Measurements from ENCODE around the gene CNOT3.

DNA sequence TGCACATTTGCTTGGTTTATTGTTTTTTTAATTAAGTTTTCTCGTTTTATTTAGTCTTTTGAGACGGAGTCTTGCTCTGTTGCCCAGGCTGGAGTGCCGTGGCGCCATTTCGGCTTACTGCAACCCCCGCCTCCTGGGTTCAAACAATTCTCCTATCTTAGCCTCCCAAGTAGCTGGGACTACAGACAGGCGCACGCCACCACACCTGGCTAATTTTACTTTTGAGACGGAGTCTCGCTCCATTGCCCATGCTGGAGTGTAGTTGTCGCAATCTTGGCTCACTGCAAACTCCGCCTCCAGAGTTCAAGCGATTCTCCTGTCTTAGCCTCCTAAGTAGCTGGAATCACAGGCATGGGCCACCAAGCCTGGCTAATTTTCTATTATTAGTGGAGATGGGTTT, 64.4 kb downstream of the CNOT3 start:
- TF ChIP-seq CSDC2 (CRISPR knock-in tag; IDR thresholded peaks at IDR 0.05) (no peak), GLIS3 (CRISPR knock-in tag; IDR thresholded peaks at IDR 0.05) (no peak), TOX (CRISPR knock-in tag; IDR thresholded peaks at IDR 0.05; ENCODE audit: borderline replicate concordance) (no peak), ZNF565 (CRISPR knock-in tag; conservative IDR thresholded peaks at IDR 0.05; ENCODE audit: low read depth) (no peak), ISL1 (CRISPR knock-in tag; IDR thresholded peaks at IDR 0.05) (no peak), RARB (CRISPR knock-in tag; IDR thresholded peaks at IDR 0.05) (no peak), ESRRG (CRISPR knock-in tag; IDR thresholded peaks at IDR 0.05) (no peak), ZFP30 (CRISPR knock-in tag; IDR thresholded peaks at IDR 0.05) (no peak), SNAI2 (CRISPR knock-in tag; IDR thresholded peaks at IDR 0.05) (no peak), ARNTL (CRISPR knock-in tag; IDR thresholded peaks at IDR 0.05; ENCODE audit: borderline replicate concordance, low read depth) (no peak)
- TF ChIP-seq, protein P1, sequence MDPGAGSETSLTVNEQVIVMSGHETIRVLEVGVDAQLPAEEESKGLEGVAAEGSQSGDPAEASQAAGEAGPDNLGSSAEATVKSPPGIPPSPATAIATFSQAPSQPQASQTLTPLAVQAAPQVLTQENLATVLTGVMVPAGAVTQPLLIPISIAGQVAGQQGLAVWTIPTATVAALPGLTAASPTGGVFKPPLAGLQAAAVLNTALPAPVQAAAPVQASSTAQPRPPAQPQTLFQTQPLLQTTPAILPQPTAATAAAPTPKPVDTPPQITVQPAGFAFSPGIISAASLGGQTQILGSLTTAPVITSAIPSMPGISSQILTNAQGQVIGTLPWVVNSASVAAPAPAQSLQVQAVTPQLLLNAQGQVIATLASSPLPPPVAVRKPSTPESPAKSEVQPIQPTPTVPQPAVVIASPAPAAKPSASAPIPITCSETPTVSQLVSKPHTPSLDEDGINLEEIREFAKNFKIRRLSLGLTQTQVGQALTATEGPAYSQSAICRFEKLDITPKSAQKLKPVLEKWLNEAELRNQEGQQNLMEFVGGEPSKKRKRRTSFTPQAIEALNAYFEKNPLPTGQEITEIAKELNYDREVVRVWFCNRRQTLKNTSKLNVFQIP (CRISPR knock-in tag; IDR thresholded peaks at IDR 0.05; ENCODE audit: borderline replicate concordance, low read depth) = no peak
- TF ChIP-seq, protein P2, sequence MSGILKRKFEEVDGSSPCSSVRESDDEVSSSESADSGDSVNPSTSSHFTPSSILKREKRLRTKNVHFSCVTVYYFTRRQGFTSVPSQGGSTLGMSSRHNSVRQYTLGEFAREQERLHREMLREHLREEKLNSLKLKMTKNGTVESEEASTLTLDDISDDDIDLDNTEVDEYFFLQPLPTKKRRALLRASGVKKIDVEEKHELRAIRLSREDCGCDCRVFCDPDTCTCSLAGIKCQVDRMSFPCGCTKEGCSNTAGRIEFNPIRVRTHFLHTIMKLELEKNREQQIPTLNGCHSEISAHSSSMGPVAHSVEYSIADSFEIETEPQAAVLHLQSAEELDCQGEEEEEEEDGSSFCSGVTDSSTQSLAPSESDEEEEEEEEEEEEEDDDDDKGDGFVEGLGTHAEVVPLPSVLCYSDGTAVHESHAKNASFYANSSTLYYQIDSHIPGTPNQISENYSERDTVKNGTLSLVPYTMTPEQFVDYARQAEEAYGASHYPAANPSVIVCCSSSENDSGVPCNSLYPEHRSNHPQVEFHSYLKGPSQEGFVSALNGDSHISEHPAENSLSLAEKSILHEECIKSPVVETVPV (CRISPR knock-in tag; IDR thresholded peaks at IDR 0.05) = no peak
- TF ChIP-seq, protein P3, sequence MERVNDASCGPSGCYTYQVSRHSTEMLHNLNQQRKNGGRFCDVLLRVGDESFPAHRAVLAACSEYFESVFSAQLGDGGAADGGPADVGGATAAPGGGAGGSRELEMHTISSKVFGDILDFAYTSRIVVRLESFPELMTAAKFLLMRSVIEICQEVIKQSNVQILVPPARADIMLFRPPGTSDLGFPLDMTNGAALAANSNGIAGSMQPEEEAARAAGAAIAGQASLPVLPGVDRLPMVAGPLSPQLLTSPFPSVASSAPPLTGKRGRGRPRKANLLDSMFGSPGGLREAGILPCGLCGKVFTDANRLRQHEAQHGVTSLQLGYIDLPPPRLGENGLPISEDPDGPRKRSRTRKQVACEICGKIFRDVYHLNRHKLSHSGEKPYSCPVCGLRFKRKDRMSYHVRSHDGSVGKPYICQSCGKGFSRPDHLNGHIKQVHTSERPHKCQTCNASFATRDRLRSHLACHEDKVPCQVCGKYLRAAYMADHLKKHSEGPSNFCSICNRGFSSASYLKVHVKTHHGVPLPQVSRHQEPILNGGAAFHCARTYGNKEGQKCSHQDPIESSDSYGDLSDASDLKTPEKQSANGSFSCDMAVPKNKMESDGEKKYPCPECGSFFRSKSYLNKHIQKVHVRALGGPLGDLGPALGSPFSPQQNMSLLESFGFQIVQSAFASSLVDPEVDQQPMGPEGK (CRISPR knock-in tag; IDR thresholded peaks at IDR 0.05; ENCODE audit: borderline replicate concordance) = no peak
- TF ChIP-seq, protein P4, sequence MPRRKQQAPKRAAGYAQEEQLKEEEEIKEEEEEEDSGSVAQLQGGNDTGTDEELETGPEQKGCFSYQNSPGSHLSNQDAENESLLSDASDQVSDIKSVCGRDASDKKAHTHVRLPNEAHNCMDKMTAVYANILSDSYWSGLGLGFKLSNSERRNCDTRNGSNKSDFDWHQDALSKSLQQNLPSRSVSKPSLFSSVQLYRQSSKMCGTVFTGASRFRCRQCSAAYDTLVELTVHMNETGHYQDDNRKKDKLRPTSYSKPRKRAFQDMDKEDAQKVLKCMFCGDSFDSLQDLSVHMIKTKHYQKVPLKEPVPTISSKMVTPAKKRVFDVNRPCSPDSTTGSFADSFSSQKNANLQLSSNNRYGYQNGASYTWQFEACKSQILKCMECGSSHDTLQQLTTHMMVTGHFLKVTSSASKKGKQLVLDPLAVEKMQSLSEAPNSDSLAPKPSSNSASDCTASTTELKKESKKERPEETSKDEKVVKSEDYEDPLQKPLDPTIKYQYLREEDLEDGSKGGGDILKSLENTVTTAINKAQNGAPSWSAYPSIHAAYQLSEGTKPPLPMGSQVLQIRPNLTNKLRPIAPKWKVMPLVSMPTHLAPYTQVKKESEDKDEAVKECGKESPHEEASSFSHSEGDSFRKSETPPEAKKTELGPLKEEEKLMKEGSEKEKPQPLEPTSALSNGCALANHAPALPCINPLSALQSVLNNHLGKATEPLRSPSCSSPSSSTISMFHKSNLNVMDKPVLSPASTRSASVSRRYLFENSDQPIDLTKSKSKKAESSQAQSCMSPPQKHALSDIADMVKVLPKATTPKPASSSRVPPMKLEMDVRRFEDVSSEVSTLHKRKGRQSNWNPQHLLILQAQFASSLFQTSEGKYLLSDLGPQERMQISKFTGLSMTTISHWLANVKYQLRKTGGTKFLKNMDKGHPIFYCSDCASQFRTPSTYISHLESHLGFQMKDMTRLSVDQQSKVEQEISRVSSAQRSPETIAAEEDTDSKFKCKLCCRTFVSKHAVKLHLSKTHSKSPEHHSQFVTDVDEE (CRISPR knock-in tag; IDR thresholded peaks at IDR 0.05) = no peak

Measured in SK-N-SH treated with all-trans-retinoic acid at 6 μM for 48 hours (cell line).